Stimulated activated CD4-positive, alpha-beta T cell treated with anti-CD3 and anti-CD28 coated beads, Interleukin-2, amount 100 ng/mL, for 4 hours (primary cell): ENCODE data around the gene ARRB1.
"Not testable (repeated sequence)": the region's sequence is repeated elsewhere in the genome, so short reads cannot be mapped to it uniquely, and the experiment has no call there.

ENCODE experiments used
- DNase-seq: peaks from one replicate; pipeline ENCODE4 v3.0.0-alpha.2; 2020; ENCODE audit warnings: low read depth

The ARRB1 gene

GRCh38 chr11:75351541-75351790, at the start of gene ARRB1:
Gene ARRB1, minus strand, starts transcription at chr11:75351661. Its CDS starts 54 bp downstream, at chr11:75351607.
- no peak for DNase-seq

GRCh38 chr11:75400146-75400865, 48.8 kb upstream of the ARRB1 start:
- DNase-seq, result no peak

GRCh38 chr11:75399344-75400145, 48.1 kb upstream of the ARRB1 start, which contains the start of gene RPS3:
Gene RPS3, plus strand, starts transcription at chr11:75399518. Its CDS starts 30 bp downstream, at chr11:75399548.
- DNase-seq, result peak; percentile 80

GRCh38 chr11:75398906-75399305, 47.4 kb upstream of the ARRB1 start:
- DNase-seq, result no peak

GRCh38 chr11:75394085-75394840, 42.8 kb upstream of the ARRB1 start:
- DNase-seq, result no peak

GRCh38 chr11:75389925-75390324, 38.5 kb upstream of the ARRB1 start:
- no peak for DNase-seq

- DNase-seq, result no peak
Measured at GRCh38 chr11:75389276-75389605, 37.8 kb upstream of the ARRB1 start.

GRCh38 chr11:75388386-75389275, 37.2 kb upstream of the ARRB1 start:
- DNase-seq, result peak; percentile 45

- DNase-seq, result no peak
Measured at GRCh38 chr11:75387736-75388294, 36.4 kb upstream of the ARRB1 start.

GRCh38 chr11:75386942-75387630, 35.6 kb upstream of the ARRB1 start:
- DNase-seq, result no peak

GRCh38 chr11:75384438-75385080, 33.1 kb upstream of the ARRB1 start:
- DNase-seq, result peak; percentile 68

GRCh38 chr11:75383246-75383645, 31.8 kb upstream of the ARRB1 start:
- no peak for DNase-seq

- DNase-seq, result no peak
Measured at GRCh38 chr11:75380716-75381420, 29.4 kb upstream of the ARRB1 start.

- no peak for DNase-seq
Measured at GRCh38 chr11:75380245-75380644, 28.8 kb upstream of the ARRB1 start.

GRCh38 chr11:75378776-75379175, 27.3 kb upstream of the ARRB1 start:
- not testable (repeated sequence) for DNase-seq

GRCh38 chr11:75376175-75376574, 24.7 kb upstream of the ARRB1 start:
- DNase-seq, result no peak

- no peak for DNase-seq
Measured at GRCh38 chr11:75375626-75376025, 24.2 kb upstream of the ARRB1 start.

GRCh38 chr11:75374646-75375045, 23.2 kb upstream of the ARRB1 start:
- DNase-seq, result no peak

- no peak for DNase-seq
Measured at GRCh38 chr11:75373201-75373600, 21.7 kb upstream of the ARRB1 start.
